Measurements from ENCODE around the gene GOLGA8M.
"Not testable (repeated sequence)": the region's sequence is repeated elsewhere in the genome, so short reads cannot be mapped to it uniquely, and the experiment has no call there.

Gene GOLGA8M

DNA sequence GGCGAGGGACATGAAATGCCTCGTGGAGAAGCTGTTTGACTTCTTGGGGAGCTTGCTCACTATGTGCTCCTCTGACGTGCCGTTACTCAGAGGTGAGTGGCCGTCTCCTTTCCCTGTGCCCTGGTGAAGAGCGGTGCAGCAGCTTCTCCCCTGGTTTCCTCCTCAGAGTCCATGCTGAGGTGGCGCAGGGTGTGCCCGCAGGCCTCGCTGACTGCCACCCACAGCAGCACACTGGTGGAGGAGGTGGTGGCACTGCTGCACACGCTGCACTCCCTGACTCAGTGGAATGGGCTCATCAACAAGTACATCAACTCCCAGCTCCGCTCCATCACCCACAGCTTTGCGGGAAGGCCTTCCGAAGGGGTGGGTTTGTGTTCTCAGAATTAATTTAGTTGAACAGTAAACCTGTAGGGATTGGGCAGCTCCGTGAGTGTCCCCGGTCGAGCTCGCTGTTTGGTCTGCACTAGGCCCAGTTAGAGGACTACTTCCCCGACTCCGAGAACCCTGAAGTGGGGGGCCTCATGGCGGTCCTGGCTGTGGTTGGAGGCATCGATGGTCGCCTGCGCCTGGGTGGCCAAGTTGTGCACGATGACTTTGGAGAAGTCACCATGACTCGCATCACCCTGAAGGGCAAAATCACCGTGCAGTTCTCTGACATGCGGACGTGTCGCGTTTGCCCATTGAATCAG lies 56.7 kb downstream of the GOLGA8M start:
- not testable (repeated sequence) for DNase-seq

DNA sequence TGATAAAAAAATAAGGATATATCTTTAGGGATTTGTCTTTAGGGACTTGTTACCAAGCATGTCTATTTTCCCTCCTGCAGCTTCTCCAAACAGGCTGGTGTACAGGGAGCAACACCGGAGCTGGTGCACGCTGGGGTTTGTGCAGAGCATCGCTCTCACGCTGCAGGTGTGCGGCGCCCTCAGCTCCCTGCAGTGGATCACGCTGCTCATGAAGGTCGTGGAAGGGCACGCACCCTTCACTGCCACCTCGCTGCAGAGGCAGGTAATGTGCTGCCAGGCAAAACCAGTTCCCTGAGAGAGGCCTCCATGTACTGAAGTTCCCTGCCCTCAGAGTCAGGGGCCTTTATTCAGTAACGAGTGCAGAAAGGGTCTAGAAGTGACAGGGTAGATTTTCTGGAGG lies 58.0 kb downstream of the GOLGA8M start:
- not testable (repeated sequence) for DNase-seq

DNA sequence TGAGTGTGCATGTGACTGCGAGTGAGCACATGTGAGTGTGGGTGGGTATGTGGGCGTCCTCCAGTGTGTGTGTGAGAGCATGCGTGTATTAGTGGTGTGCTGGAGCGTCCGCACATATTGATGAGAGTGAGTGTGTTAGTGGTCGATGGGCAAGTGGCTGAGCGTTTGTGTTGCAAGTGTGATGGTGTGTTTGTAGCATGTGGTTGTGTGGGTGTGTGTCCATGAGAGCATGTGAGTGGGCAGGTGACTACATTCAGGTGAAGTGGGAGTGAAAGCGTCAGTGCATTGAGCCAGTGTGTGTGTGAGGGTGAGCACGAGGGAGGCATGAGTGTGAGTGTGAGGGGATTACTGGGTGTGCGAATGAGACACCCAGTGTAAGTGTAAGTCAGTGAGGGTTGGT lies 59.7 kb downstream of the GOLGA8M start:
- not testable (repeated sequence) for DNase-seq
